GM21423 (cell line): ENCODE data around the gene CNOT4.
"Not testable (repeated sequence)": the region's sequence is repeated elsewhere in the genome, so short reads cannot be mapped to it uniquely, and the experiment has no call there.

Source experiments
- ATAC-seq: cut with Tn5 transposase; IDR thresholded peaks from one replicate; pipeline ENCODE4 v1.9.1; 2021; ENCODE audit warnings: mild to moderate bottlenecking, moderate library complexity; ENCODE audit not compliant: unreplicated experiment

Gene CNOT4

DNA sequence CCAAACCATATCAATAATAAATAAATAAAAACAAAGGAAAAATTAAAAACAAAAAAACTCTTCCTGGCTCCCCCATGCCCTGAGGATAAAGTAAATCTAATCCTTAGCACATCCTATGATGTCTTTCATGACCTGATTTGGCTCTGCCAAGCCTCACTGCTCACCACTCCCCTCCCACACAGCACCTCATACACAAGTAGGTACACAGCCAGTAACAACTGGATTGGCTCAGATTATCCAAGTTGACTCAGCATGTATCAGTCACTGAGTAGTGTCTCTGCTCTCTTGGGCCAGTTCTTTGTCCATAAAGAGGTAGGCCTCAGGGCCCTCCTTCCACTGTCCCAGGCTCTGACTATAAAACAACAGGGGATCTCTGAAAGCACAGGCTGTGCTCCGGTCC is 176.7 kb downstream of the CNOT4 start:
- ATAC-seq = no peak

DNA sequence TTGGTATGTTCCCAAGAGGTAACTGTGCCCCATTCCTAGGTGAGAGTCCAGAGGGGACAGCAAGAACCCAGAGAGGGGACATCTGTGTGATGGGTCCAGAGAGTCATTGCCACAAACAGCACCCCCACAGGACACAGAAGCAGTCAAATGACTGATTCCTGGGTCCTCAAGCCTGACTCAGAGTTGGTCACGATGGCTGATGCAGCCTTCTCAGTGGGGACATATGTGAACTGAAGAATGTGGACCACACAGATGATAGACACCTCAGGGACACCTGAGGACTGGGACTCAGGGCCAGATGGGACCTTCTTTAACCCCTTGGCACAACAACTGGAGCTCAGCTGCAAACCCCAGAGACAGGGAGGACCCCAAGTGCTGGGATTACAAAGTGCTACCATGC is 179.8 kb downstream of the CNOT4 start:
- ATAC-seq = no peak

DNA sequence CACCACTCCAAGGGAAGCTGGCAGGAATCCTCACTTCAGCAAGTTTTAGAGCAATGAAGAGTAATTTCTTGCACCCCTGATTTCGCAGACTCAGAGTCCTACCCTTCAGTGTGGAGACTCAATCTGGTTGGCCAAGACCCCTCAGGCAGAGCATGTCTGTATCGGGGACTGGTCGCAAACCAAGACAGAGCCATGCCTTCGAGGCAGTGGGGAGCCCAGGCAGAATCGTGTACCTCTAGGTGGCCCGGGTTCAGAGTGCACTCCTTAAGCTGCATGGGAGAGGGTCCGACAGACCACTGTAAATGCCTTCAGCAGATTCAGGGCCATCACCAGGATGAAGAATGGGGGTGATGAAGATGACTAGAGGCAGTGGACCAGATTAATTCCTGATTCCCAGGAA is 181.4 kb downstream of the CNOT4 start:
- ATAC-seq = no peak

DNA sequence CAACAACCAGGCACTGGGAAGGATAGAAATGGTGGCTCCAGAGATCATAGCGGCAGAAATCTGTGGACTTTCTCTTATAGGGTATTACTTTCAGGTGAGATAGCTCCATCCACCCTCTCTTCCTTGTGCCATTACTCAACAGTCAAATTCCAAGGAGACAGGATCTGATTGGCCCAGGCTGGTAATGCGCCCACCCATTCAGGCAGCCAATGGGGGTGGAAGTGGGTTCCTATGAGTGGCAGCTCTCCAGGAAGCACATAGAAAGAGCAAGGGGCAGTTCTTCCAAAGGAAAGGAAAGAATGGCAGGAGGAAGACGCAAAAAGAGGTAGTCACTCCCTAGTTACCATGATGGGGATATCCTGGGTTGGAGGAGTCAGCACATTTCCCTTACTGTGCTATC is 181.8 kb downstream of the CNOT4 start:
- no peak for ATAC-seq

DNA sequence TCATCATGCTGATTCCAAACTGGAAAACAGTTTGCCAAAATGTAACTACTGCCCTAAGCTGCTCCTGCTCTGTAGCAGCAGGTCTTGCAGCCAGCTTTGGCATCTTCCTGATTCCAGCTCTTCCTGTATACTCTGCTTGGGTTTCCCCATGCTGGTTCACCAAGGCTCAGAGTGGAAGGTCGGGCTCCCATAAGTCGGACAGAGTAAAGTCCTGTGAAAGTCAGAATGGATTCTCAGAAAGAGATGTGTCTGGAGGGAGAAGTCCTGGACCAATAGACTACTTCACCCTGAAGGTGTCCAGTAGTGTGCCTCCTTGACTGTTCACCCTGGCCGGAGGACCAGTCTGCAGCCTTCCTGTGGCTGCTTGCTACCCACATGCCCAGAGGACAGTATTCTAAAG is 182.4 kb downstream of the CNOT4 start:
- no peak for ATAC-seq

DNA sequence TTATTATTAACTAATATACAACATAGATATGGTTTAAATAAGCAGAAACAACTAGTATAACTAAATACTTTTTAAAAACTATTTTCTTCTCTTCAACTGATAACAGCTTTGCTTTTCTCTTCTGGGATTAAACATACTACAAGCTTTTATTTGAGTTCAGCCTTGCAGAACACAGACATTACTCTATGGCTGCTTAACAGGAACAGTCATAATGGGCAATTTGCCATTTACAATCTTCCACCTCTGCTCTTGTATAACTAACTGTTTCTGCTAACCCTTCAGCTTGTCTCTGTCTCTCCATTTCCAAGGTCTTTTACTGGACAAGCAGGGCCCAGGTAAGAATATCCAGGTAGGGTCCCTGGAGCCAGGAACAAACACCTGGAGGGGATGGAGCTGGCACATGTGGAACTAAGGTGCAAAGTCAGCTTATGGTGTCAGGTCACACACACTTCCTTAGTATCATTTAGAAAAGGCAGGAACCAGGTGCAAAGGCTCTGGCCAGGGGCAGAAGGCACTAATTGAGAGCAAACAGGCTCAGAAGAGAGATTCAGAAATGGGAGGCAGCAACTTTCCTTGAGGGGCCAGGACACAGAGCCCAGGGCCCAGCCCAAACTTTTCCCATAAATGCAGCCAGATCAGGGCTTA is 183.1 kb downstream of the CNOT4 start:
- ATAC-seq = no peak

DNA sequence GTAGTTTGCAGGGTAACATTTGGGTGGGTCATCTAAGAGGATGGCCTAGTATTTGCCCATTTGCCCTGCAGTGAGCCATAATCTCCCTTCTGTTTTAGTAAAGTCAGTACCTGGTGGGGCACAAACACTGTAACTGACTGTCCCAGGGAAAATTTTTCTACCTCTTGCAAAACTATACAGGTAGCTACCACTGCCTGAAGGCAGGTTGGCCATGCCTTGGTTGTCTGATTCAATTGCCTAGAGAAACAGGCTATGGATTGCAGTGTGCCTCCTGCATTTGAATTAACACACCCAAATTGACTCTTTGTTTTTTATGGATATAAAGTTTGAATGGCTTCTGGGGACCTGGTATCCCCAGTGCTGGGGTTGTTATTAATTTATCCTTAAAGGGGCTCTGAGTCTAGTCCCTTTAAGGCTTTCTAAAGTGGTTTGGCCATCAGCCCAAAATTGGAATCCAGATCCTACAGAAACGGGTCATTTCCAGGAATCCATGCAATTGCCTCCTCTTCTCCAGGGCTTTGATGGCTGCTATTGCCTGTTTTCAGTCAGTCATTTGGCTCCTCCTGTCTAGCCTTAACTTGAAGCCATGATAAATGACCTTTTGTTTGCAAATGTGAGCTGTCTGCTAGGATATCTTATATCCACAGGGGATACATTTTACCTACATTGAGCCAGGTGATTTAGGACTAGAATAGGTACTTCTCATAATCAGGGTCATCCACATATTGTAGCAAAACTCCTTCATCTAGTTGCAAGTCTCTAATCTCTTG is 187.1 kb downstream of the CNOT4 start:
- no peak for ATAC-seq

DNA sequence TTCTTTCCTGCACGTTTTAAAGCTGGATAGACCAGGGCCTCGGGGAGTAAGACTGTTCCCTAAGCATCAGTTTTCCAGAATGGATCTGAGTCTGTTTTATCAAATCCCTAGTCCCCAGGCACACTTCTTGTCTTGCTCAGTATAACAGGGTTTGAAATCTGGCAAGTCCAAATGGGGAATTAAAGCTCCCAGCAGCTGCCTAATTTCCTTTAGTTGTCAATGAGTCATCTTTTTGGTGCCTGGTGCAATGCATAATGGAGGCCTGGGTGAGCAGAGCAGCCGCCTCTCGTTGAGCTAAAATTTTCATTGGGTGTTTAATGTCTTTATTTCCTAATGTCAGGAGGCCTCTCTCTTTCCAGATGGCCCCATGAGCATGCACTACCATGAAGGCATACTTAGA is 188.3 kb downstream of the CNOT4 start:
- ATAC-seq = no peak

DNA sequence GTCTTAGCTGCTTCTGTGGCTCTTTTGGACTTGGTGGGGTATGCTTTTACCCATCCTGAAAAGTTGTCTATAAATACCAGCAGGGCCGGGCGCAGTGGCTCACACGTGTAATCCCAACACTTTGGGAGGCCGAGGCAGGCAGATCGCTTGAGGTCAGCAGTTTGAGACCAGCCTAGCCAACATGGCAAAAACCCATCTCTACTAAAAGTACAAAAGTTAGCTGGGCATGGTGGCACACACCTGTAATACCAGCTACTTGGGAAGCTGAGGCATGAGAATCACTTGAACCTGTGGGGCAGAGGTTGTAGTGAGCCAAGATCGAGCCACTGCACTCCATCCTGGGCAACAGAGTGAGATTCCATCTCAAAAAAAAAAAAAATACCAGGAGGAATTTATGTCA is 188.9 kb downstream of the CNOT4 start:
- ATAC-seq = not testable (repeated sequence)

DNA sequence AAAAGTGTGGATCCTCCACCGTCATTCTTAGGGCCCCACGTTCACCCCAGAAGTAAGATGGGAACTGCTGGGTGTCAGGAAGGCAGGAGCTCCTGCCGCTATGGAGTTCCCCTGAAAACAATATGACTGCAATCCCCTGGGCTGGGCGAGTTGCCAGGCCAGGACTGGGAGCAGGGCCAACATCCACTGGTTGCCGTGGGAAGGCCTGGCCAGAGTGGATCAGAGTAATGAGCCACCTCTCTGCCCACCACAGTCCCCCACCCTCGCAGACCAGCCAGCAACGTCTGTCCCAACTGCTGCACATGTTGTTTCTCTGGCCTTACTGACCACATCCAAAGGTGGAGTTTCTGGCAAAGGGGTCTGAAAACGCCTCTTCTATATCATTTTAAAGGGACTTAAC is 189.6 kb downstream of the CNOT4 start:
- ATAC-seq = no peak

DNA sequence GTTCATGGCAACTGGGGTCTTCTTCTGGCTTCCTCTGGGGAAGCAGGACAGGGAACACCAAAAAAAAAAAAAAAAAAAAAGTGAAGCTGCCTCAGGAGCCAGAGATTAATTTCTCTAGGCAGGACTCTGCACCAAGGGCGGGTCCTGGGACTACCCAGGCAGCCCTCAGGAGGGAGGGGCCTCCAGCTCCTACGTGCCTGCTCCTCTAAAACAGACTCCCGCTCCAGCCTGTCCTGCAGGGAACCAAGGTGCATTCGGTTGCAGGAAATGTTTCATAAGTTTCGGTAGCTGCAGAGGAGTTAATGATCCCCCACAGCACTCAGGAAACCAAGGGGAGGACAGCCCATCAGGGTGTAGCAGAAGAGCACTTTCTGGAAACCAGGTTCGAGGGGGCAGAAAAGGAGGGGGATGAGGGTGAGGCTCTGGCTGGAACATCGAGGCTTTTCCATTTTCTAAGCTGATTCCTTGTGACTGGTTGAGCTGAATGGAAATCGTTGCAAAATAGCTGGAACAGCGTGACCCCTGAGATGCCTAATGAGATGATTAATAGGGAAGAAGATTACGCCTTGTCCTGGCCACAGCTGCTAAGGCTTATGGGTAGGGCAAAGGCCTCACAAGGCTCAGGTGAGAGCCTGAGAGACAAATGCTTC is 192.1 kb downstream of the CNOT4 start:
- no peak for ATAC-seq

DNA sequence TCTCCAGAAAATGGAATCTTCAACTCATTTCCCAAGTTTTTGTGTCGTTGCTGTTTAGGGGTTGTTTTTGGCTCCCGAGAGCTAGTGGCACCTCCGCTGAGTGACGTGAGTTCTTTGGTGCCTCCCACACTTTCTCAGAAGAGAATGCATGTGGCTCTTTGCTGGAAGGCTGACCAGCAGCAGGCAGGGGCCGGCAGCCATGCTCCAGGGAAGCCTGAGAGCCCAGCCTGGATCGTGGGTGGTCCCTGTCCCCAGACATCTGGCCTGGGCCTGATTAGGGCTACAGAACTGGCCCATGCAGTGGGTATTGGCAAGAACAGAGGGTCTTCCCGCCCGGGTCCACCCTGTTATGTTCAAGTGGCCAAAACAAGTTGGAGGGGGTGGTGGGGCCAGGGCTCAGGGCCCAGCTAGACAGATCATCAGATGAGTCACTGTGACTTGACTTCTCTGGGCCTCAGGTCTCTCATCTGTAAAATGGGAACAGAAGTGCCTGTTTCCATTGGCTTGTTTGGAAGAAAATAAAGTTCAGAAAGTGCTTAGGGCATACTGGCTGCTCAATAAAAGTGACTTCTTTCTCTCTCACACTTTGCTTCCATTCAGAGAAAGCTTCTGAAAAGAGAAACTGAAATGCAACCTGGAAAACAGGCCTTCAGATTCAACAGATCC is 193.1 kb downstream of the CNOT4 start:
- ATAC-seq = no peak

DNA sequence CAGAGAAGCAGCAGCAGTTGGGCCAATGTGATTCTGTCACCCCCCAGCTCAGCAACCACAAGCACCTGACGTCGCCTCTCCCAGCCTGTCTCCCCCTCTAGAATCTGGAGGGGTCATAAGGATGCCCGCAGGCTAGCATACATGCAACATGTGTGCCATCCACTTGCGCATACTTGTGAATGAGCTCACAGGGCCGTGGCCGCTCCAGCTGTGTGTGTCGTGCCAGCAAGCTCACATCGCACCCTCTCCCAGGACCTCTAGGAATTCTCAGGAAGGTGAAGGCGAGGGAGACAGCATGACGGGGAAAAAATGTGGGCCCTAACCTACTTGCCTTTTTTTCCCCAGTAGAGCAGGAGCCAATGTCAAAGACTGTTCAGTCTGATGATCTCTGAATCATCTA is 195.9 kb downstream of the CNOT4 start:
- no peak for ATAC-seq
